D341Med (cell line): Measurements from ENCODE around the gene LIPN.

Experiments
- DNase-seq: peaks from one replicate; pipeline ENCODE4 v3.0.0; 2012; ENCODE audit warnings: low spot score

LIPN gene

DNA sequence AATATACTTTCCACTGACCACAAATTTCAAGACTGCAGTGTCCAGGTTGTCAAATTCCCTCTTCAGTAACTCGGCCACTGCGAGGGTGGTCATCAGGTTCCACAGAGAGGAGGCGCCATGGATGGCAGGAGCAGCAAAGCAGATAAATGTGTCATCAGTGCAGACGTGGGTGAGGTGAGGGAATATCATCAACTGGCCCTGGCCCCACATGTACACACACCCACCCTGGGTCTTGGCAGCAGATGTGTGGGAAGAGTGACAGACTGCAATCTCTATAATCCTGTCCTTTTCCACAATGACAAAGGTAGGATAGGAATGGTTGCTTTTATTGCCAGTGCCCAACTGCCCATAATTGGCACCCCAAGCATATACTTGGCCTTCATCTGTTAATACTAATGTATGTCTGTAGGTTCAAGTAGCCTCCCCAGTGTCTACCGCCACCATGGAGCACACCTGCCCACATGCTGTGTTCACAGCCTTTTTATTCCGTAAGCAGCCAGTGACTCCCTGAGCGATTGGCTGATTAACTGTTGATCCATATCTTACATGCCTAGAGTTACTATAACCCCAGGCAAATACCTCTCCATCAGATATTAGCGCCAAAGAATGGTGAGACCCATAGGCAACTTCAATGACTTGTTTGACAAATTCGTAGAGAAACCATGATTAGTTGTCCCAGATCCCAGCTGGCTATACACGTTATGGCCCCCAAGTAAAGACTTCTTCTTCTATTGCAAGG, 26.4 kb downstream of the LIPN start:
- DNase-seq = no peak

DNA sequence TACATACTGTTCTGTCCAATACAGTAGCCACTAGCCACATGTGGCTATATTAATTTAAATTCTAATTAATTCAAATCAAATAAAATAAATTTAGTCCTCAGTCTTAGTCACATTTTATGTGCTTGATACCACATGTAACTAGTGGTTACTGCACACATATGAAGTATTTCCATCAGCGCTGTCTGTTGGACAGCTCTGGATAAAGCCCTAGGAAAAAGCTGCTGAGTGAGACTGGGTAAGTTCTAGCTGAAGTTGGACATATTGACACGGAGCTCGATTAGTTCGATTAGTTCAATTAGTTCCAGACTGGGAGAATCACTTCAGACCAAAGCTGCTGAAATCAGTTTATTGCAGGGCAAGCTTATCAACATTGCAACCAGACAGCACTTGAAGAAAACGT, 27.6 kb downstream of the LIPN start:
- no peak for DNase-seq

DNA sequence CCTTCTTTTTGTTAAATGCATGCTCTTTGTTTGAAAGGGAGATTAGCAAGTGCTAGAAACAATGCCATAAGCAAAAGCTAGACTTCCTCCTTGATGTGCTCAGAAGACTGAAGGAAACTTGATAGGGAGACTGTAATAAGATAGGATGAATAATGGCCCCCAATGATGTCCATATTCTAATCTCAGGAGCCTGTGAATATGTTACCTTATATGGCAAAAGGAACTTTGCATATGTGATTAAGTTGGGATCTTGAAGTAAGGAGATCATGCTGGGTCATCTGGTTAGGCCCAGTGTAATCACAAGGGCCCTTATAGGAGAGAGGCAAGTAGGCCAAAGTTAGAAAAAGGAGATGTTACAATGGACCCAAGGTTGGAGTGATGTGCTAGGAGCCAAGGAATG, 29.1 kb downstream of the LIPN start:
- DNase-seq = no peak

DNA sequence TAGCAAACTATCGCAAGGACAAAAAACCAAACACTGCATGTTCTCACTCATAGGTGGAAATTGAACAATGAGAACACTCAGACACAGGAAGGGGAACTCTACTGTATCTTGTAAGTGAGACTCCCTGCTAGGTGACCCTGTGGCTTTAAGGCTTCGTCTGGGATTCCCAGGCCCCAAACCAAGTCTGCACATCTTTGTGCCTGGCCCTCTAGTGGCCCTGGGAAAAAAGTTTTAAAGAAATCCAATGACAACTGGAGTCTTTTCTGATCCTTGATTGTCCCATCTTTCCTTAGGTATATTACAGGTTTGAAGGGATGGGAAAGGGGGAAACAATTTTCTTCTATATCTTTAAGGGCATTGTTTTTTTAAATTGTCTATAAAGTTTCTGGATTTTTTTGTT, 32.1 kb downstream of the LIPN start:
- DNase-seq = peak; percentile 29

DNA sequence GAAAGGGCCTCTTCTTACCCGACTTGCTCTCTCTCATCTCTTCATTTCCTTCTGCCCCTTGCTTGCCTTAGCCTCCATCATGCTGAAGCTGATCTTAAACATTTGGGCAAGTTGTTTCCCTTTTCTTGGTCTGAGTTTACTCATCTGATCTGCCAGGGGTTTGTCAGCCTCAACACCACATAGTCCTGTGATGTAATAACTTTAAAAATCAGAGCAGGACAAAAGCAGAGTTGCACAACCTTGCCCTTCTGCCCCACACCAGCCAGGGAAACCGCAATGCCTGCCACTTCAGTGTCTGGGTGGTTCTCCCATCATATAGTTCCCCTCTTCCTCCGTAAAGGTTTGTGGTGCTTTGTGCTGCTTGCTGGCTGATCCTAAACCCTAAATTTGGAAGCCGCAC, 32.8 kb downstream of the LIPN start:
- no peak for DNase-seq

DNA sequence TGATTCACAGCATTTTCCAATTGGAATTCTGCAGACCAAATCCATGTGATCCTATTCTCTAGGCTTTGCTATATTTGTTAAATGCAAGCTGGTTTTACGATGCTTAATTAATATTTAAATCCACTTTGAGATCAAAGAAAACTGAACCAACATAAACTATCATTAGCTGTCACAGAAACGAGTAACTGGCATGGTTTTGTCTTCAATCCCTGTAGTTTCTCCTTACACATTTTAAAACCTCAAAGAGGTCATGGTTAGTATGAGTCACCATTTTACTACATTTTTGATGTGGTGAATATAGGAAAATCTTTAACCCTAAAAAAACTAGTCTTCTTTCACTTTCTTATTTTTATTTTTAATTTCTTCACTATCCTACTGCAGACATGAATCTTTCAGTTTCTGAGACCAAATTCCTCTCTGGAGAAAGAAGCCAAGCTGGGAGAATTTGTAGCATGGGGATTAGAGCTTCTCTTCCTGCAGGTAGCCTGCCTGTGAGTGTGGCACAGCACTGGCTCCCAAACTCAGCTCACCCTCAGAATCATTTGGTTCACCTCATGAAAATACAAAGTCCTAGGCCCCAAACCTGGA, 34.0 kb downstream of the LIPN start:
- no peak for DNase-seq

DNA sequence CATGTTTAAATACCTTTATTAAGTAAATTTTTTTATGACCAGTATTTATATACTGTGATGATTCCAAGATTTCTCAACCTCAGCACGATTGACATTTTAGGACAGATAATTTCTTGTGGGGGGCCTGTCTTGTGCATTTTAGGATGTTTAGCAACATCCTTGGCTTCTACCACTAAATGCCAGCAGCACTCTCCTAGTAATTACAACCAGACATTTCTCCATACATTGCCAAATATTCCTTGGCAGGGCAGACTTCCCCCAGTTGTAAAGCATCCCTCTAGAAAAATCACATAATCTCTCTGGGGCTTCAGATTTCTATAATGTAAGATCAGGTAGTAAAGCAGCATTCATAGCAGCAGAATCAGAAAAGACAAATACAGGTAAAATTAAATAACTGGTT, 34.9 kb downstream of the LIPN start:
- no peak for DNase-seq

DNA sequence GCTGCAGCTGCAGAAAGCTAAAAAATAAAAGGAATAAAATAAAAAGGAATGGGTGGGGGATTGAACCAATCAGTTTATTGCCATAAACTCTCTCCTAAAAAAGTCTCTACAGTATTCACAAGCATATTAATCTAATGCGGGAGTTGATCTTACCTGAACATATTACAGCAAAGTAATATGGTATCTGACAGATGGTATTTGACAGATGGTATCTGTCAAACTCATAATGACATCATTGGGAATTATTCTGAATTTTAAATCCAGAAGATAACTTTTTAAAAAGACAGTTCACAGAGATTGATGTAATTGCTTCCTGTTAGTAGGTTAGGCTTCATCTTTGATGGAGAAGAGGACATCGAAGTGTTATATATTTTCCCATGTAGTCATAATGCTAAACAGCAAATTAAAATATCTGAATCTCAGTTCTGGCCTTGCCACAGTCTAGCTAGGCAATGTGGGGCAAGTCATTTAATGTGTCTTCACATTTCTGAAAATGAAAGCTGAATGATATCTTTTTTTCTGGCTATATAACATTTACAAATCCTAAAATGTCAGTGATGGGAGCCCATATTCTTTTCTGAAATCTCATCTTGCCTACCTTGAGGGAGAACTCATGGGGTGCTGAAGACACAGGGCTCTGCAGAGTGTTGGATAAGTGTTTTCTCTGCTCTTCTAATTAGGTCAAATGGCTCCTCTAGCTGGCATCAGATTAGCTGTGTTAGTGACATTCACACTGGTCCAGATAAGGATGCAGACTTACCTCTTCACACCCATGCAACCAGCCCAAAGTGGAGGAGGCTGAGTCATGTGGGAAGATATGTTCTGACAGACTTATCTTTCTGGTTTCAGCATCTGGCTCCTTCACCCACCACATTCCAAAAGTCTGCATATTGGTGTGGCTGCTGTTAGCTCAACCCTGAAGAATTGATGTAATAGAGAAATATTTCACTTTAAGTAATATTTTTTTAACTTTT, 40.6 kb downstream of the LIPN start:
- no peak for DNase-seq

DNA sequence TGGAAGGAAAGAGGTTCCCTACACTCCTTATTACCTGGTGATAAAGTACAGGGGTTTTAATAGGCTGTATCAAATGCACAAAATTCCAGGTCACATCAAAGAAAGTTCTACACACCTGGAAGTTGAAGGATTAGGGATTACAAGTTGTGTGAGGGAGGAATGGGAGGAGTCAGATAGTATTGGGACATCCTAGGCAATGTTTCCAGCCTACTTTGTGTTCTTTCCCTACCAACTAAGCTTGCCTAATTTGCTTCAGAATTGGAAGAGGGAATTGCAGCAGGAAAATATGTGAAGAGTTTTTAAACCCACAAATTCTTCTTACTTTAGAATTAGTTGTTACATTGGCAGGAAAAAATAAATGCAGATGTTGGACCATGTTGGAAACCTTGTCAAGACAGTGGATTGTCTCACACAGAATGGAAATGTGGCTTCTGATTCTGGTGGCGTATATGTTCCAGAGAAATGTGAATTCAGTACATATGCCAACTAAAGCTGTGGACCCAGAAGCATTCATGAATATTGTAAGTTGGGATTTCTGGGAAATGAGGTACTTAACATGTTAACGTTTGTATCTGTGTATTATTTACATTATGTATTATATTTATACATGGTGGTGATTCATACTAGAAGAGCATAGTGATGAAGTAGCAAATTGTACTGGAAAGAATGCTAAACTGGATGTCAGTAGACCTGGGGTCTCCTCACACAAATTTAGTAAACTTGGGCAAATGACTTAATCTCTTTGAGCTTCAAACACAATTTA, 42.9 kb downstream of the LIPN start, which contains the start of gene LIPM:
Gene LIPM, plus strand, starts transcription at position 208 of the 763 bp plus-strand sequence. Its CDS starts 167 bp downstream, at position 375.
- no peak for DNase-seq

DNA sequence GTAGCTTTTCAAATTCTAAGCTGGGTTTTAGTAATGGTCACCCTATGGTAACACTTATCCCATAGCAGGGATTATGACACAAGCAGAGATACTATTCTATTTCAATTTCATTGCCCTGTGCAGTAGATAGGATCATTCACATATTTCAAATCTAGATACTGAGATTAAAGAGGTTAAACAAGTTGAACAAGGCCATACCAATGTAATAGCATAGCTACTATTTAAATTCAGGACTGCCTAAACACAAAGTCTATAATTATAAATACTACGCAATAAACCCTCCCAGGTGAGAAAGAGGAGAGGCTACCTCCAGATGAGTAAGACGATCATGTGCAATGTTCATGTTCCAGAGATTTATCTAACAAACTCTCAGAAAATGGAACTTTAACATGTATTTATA, 43.8 kb downstream of the LIPN start:
- DNase-seq = no peak

DNA sequence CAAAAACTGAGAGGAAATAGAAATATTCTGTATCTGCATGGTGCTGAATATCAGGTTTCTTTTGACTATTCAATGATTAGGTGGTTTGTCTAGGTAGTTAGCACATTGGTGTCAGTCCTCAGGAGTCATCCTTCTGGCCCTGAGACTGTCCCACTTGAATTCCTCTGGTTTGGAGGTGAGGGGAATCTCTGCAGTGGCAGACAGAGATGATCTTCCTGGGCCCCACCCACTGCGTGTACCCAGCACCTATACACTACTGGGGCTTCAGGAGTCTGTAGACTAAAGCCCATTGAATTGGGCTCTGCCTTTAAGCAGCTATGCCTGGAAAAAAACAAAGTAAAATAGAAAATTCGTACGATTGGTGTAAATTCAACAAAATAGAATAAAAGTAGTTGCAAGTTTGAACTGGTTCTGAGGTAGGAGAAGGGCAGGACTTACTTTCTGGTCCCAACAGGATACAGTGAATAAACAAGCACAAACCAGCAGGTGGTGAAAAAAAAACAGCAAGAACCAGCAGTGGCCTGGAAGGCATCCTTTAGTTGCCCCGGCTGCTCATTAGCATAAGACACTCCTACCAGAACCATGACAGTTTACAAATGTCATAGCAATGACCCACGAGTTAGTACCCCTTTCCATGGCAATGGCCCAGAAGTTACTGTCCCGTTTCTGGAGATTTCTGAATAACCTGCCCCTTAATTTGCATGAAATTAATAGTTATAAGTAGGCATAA, 44.4 kb downstream of the LIPN start:
- DNase-seq = no peak

DNA sequence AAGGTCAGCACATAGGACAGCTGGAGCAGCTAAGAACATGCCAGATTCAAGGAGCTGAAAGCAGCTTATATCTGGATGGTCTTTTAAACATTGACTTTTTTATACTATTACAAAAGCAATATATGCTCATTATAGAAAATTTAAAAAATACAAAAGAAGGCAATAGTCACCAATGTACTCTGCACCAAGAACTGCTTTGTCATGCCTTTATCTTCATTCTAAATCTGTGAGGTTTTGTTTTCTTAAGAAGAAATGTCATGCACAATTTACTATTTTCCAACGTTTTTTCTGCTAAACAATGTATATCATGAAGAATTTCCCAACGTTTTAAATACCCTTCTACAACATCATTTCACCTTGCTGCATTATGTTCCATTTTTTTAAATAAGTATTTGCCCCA, 45.5 kb downstream of the LIPN start:
- no peak for DNase-seq

DNA sequence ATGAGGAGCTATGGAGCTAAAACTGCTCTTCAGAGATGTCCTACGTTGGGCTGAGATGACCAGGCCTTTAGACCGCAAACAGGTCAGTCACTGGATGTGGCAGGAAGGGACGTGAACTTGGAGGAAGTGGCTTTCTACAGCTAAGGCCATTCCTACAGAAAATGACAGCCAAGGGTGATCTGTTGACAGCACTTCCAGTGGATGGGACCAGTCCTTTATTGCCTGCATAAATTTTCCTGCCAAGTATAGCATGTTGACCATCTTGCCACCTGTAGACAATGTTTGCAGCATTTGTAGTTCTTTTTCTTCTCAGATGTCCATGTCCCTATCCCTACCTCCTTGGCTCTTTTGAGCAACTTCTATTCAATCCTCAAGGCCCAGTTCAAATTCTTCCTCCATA, 46.1 kb downstream of the LIPN start:
- DNase-seq = no peak

DNA sequence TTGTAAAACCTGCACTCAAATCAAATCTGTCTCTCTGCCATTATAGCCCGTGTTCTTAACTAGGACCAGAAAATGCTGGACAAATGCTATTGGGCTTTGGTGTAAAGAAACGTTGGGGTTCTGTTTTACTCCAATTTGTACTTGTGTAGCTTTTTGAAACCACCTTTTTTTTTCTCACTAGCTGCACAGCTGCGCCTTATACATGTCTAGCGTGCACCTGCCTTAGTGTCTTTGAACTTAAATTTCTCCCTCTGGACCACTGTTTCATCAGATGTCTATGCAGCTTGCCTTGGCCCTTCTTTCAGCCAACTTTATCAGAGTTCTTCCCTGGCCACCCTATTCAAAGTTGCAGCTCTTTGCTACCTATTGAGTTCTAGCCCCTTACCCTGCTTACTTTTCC, 49.8 kb downstream of the LIPN start:
- DNase-seq = no peak

DNA sequence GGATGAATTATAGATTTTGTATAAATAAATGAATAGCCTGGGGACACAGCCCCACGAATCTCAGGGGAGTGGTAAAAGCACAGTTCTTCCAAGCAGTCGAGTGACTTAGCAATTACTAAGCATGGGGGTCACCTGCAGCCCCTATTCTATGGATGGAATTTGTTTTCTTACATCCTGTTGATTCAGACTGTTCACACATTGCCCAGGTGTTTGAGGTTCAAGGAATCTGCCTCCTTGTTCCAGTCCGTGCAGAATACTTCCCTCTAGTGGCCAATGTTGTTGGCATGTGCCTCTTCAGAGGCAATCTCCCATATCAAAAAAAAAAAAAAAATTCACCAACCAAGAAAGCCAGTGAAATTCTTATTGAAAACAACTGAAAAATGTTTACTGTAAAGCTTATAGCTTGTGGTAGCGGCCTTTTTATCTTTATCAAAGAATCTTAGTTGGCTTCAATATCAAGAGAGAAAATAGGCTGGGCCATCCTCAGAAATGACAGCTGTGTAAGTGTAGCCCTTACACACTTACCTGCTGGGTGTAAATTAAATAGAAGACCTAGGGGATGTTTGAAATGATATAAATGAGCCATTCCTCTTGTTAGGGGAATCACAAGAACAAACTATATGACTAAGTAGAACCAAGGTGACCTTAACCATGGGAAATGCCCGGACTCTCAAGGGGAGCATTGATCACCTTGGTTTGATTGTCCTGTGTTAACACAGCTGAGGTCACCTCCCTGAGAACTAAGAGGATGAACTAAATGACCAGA, 50.6 kb downstream of the LIPN start:
- DNase-seq = peak; percentile 43

DNA sequence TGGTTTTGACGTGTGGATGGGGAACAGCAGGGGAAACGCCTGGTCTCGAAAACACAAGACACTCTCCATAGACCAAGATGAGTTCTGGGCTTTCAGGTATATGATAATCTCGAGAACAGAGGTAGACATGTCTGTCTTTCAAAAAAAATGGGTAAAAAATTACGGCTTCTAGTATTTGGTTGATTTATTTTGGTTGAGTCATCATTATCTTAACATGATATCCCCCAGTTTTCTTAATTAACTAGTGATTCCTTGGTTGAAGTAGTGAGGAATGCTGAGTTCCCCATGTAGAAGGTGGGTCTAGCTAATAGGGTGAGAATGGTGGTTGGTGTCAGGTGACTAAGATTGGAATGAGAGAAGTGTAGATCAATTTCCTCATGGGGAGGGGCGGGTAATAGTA, 53.4 kb downstream of the LIPN start:
- no peak for DNase-seq

DNA sequence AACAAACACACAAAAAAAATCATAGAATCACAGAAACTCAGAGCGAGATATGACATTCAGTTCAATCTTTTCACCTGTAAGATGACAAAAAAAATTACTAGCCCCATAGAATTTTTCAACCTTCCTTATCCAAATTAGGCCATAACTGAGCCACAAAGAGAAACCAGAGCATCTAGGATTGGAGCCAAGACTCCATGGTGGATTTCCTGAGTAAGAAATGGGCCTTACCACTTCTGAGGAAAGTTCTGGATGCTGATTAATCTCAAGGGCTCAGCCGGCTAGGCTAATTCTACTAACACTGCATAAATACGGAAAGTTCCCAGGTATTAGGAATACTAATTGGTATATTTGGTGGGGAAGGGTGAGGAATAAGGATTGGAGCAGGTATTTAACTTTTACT, 59.5 kb downstream of the LIPN start:
- no peak for DNase-seq

DNA sequence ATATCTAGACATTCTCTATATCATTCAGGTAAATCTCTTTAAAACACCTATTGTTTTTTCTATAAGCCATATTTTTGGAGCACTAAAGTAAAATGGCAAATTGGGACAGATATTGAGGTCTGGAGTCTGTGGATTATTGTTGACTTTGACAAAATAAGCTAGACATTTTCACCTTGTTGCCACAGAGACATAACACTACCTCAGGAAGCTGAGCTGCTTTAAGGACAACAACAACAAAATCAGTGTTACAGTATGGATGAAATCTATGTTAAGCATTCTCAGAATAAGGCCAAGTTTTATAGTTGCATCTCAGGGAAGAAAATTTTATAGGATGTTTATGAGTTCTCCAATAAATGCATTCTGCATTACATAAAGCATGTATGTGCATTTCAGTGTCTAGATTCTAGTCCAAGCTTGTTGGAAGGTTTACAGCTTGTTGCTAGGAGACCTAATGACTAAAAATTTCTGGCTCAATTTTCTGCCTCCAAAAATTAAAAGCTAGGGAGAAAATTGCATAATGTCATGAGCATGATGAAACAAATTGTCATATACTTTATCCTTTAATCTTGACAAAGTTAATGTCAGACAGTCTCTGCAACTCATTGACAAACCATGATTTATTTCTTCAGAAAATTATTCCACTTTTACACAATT, 61.1 kb downstream of the LIPN start:
- DNase-seq = no peak

DNA sequence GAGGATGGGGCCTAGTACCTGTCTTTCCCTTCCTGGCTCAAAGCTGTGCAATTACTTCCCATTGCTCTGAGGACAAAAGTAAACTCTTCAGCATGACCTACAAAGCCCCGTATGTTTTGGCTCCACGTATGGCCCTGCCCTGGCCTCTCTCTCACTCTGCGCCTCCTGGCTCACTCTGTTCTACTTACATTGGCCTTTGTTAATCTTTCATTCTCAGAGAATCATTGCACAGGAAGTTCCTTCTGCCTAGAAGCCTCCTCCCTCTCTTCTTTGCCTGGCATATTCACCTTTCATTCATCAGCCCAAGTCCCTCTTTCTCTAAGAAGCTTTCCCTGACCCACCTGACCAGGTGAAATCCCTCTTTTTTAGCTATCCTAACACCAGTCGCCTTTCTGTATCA, 66.6 kb downstream of the LIPN start:
- DNase-seq = no peak

DNA sequence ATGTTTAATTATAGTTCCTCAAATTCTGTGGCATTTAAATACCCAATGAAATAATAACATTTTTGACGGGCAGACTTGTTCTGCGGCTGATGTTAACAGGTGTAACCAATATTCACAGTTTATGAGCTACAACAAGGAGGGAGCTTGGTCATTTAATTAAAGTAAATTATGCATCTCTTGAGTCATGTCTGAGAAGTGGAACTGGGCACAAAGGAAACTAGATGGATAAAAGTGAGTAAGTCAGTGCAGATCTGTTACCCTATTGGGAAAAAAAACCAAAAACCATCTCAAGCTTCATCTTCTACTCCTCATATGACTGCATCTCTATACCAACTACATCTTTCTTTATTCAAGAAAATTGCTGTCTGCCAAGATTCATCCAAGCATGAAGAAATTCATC, 67.9 kb downstream of the LIPN start:
- no peak for DNase-seq
